HL-60/S4 treated with retinoic acid at 250 ng/mL for 4 days and 3 days (cell line): ENCODE results near the gene ADORA2B.

Experiments used
- in situ Hi-C: fragments of 300-500 bp; cut with MboI; formaldehyde crosslinking; loops from 2 replicates; pipeline ENCODE4 v1.7.0; 2022; ENCODE audit warnings: low sequenced_read_pairs

The ADORA2B gene

DNA sequence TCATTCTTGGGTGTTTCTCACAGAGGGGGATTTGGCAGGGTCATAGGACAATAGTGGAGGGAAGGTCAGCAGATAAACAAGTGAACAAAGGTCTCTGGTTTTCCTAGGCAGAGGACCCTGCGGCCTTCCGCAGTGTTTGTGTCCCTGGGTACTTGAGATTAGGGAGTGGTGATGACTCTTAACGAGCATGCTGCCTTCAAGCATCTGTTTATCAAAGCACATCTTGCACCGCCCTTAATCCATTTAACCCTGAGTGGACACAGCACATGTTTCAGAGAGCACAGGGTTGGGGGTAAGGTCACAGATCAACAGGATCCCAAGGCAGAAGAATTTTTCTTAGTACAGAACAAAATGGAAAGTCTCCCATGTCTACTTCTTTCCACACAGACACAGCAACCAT, 34.1 kb downstream of the ADORA2B start:
- in situ Hi-C loops = loop anchor here (25.0 kb wide), 1 partner anchor 142 kb away; no protein-coding TSS in a partner anchor

DNA sequence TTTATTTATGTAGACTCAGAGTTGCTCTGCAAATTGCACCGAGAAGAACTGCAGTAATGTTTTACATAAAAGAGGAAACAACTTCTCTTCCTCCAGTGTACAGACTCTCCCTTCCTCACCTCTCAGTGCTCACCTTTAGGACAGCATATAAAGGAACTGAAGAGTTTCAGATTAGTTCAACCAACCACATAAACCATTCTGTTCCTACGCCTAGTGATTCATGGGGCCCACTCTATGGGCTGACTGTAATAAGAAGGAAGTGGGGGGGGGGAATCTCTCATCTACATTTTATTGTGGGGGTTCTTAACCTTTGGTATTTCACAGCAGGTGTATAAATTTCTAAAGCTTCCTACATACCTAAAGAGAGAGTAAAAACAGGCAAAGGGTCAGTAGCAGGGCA, 36.3 kb downstream of the ADORA2B start:
- in situ Hi-C loops = loop anchor here (25.0 kb wide), 1 partner anchor 144 kb away; no protein-coding TSS in a partner anchor

DNA sequence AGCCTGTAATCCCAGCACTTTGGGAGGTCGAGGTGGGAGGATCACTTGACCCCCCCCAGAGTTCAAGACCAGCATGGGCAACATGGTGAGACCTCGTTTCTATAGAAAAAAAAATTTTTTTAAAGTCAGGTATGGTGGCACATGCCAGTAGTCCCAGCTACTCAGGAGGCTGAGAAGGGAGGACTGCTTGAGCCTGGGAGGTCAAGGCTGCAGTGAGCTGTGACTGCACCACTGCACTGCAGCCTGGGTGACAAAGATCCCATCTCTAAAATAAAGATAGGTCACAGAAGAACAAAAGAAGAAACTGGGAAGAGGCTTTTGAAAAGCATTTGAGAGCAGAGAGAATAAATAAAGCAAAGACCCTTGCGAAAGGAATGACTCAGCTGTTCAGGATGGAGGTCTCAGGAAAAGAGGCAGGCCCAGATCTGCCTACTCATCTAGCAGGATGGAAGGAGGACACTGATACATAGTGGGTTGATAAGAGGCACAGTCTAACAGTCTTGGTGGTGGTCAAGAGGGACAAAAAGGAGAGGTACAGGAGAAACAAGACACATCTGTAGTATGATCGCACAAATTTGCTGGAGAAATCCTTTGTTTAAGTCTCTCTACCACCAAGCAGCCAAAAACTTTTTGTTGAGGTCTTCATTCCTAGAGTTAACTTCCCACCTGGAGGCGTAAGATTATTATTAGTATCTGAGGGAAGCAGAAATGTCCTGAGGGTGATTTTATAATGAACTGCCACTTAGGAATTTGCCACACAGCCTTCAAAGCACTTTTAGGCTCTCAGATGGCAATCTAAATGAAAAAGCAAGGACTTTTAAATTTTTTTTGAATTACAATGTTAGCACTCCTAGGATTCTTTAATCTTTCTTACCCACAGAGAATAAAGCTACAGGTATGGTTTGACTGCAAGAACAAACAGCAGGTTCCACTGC, 37.0 kb downstream of the ADORA2B start:
- in situ Hi-C loops = loop anchor here (25.0 kb wide), 1 partner anchor 145 kb away; no protein-coding TSS in a partner anchor

DNA sequence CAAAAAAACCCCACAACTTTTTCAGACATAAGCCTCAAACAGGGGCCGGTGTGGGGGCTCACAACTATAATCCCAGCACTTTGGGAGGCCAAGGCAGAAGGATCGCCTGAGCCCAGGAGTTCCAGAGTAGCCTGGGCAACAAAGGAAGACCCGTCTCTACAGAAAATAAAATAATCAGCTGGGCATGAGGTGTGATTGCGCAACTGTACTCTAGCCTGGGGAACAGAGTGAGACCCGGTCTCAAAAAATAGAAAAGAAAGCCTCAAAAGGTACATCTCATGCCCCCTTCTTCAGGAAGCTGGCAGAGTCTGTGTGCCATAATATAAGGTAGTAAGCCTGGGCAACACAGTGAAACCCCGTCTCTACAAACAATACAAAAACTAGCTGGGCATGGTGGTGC, 51.4 kb downstream of the ADORA2B start:
- in situ Hi-C loops = loop anchor here (25.0 kb wide), 1 partner anchor 159 kb away; no protein-coding TSS in a partner anchor

DNA sequence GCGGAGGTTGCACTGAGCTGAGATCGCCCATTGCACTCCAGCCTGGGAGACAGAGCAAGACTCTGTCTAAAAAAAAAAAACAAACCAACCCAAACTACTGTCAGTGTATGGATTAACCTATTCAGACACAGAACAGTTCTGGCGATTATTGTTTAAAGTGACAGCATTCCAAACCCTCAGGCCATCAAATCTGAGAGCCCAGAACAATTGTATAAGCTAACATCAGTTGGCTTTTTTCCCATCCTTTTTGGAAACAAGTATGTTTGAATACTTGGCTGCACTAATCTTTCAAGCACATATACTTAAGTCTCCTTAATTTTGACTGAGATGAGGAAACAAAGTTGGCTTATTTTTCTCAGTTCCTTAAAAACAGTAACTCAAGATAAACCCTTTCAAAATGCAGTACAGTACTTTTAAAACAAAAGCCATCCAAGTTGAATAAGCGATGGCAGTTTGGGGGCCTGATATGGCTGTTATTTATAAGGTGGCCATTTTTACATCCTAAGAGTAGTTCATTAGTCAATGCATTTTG, 53.2 kb downstream of the ADORA2B start:
- in situ Hi-C loops = loop anchor here (25.0 kb wide), 1 partner anchor 161 kb away; no protein-coding TSS in a partner anchor

DNA sequence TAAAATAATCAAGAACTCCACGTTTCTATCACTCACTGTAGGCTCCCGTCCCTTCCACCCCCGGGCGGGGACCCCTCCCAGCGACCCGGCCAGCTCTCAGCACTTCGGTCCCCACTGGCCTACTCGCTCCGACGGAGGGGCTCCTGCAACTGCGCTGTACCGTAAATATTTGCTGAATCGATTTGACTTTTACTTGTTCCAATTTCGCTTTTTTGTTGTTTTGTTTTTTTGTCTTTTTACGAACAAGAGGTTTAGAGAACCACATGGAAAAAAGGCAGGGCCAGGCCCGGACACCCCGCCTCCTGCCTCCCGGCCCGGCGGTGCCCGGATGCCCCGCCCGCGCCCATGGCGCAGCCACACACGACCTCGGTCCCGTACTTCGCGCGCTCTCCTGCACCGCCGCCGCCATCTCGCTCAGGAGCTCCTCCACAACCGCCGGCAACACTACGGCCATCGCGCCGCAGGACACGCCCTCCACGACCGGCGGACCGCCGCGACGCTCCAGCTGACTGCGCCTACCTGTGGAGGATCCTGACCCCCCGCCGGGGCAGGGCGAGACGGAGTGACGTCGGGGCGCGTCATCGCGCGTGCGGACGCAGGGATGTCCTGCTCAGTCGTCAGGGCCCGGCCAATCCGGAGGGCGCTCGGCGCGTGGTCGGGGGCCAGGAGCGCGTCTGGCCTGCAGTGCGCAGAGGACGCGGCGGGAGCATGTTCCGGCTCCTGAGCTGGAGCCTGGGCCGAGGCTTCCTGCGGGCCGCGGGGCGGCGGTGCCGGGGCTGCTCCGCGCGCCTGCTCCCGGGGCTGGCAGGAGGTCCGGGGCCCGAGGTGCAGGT, 54.4 kb downstream of the ADORA2B start, which contains the start of the genes TTC19 and ZSWIM7:
TSS of gene TTC19 (plus strand) at position 684 of the 833 bp plus-strand sequence. CDS start at position 709, 25 bp downstream.
TSS of gene ZSWIM7 (minus strand) at position 564 of the 833 bp plus-strand sequence. CDS start at position 454, 110 bp downstream.
- in situ Hi-C loops = loop anchor here (25.0 kb wide), 1 partner anchor 162 kb away; no protein-coding TSS in a partner anchor

DNA sequence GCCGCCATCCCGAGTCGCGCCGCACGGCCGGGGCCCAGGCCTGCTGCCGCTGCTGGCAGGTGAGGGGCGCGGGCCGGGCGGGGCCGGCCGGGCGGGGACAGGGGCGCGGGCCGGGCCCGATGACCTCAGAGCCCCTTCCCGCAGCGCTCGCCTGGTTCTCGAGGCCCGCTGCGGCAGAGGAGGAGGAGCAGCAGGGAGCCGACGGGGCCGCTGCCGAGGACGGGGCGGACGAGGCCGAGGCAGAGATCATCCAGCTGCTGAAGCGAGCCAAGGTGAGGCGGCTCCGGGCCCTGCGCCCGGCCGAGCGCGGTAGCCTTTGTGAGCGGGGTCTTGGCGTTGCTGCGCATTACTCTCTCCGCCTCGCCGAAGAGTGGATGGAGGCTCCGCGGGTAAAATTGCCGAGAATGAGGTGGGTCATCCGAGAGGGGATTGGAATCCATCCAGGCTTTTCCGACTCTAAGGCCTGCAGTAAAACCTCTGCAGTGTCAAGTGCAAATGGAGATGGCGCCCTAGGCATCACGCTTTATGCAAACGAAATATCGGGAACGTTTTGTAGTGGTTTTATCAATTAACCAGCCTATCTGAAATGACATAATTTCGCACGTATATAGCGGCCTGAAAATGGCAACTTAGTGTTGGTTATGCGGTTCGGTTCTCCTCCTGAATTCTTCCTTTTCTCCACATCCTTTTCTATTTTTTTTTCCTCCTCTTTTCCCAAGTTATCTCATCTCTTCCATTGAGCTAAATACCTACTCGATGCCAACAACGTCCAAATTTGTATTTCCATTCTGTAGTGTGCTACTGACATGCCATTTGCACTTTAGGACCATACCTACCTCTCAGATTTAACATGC, 55.3 kb downstream of the ADORA2B start:
- in situ Hi-C loops = loop anchor here (25.0 kb wide), 1 partner anchor 163 kb away; no protein-coding TSS in a partner anchor

DNA sequence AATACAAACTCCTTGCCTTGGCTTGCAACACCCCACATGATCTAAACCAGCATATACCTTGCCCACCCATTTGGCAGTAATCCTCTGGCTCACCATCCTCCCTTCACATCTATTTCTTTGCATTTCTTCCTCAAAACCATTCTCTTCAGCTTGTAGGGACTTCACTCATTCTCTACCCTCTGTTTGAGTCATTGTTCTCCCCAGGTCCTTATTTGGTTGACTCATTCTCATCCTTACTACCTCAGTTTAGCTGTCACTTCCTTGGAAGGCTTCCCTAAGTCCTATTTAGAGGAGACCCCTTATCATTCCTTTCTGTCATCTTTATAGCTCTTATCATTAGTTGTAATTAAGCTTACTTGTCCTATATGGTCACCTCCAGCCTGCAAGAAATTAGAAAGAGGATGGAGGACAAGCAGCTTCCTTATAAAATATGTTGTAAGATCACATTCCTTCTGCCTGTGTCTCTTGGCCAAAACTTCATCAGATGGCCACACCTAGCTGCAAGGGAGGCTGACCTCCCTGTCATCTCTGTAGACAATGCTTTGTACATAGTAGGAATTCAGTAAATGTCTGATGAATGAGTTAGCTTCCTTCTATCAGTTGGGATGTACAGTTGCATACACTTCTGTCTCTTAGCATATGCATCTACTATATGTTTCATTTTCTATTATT, 56.4 kb downstream of the ADORA2B start:
- in situ Hi-C loops = no loop called here

DNA sequence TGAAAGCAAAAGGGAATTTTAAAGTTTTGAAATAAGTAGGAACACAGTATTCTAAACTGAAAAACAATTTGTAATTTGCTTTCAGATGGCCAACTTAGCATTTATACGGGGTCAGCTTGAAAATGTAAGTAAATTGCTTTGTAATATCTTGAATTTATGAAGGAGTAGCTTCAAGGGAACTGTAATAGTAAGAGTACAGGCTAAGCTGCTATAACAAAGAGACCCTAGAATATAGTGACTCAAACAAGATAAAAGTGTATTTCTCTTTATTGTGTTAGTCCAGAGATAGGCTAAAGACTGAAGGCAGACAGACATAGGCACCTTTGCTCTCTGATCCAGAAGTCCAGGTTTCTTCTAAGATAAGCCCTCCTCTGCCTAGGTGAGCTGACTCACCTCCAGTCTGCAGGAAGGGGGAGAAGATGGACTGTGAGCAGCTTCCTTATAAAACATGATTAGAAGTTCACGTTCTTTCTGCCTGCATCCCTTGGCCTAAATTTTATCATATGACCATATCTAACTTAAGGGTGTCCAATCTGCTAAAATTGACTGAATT, 57.9 kb downstream of the ADORA2B start:
- in situ Hi-C loops = no loop called here

DNA sequence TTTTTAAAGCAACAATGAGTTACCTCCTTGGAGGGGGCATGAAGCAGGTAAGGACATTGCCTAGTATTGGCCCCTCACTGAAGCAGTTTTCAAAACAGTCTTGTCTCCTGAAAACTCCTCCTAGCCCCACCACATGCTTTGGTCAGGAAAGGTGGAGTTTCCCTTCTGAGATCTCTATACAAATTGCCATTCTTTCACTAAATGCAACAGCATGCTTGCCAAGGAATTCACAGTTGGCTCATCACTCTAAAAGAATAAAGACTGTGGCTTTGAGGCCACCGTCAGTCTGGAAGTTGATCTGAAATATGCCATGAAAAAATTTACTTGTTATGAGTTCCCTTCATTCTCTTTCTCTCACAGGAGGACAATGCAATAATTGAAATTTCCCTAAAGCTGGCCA, 58.9 kb downstream of the ADORA2B start:
- in situ Hi-C loops = no loop called here

DNA sequence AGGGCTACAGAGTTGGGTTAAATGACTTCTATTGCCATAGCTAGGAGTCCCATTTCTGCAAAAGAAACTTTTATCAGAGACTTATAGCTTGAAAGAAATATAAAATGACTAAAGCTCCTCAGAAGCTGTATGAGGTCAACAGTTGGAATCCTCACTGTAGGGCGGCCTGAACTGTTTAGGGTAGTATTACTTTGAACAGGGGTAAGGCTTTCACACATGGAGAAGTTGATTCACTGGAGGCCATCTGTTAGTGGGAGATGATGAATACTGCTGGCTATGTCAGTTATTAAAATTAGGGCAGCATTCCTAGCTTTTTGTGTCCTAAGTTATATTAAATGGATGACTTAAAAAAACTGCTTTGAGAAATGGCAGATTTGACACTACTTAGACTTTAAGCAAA, 60.7 kb downstream of the ADORA2B start:
- in situ Hi-C loops = no loop called here

DNA sequence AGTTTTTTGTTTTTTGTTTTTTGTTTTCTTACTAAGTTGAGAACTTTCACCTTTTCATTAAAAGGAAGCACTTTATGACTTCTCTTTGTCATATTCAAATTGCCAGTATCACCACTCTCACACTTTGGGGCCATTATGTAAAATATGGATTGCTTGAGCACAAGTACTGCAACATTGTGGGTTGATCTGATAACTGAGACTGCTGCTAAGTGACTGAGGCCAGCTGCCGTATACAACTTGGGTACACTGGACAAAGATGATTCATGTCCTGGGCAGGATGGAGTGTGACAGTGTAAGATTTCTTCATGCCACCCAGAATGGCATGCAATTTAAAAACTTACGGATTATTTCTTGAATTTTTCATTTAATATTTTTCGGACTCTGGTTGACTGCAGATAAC, 62.5 kb downstream of the ADORA2B start:
- in situ Hi-C loops = no loop called here

DNA sequence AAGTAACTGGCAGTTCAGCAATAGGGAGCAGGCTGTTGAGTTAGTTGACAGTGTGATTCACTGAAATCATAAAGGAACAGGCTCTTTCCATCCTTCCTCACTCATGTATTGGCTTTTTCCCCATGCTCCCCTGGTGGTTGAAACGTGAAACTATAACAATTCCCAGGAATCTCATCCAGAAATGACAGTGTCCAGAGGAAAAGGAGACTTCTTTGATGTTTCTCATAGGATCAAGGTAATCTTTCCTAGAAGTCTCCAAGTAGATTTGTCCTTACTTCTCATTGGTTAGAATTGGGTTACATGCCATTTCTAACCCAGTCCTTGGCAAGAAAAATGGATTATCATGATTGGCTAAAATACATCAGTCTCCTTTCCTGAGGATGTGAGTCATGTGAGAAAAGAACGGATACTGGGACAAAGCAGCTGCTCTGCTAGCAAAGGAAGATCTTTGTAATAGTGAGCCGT, 69.0 kb downstream of the ADORA2B start:
- in situ Hi-C loops = no loop called here

DNA sequence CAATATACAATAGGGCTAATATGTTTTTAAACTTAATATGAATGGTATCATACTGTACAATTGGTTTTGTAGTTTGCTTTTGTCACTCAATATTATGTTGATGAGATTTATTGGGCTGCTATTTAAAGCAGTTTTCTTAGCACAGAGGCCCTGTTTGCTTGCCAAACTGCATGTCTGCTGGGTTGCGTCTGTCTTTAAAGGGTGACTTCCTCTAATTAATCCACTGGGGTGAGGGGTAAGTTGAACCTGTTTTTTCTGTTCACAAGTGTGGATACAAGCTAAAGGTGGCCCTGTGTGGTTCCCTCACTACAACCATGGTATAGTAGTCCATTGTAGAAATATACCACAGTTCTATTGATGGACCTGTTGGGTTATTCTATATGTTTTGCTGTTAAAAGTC, 74.4 kb downstream of the ADORA2B start:
- in situ Hi-C loops = no loop called here

DNA sequence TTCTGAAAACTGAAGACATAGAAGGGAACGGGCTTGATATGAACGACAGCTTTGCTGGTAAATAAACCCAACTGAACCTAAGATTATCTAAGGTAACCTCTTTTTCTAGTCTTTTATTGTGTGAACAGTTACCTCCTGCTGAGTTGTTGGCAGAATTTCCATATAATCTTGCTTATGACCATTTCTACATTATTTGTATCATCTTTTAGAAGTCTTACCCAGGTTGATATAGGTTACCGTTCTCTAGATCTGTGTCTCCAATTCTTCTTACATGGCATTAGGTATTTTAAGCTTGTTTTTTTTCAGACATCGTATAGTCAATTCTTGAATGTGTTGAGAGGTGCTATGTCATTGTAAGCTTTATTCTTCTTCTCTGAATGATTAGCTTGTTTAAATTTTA, 79.0 kb downstream of the ADORA2B start:
- in situ Hi-C loops = no loop called here

DNA sequence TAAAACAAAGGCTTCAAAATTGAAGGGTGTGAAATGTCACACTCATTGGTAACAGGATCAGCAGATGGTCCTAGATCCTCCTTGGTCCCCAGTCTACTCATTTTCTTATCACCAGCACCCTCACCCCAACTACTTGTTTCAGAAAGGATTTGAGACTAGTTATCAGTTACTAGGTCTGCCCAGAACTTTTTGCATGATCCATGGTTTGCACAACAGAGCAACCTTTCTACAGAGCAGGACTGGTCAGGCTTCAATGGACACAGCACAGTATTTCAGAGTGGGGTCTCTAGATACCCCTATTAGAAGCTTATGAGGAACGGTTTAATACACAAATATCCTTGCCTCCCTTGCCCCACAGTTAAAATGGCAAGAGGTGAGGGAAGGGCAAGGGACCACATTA, 80.3 kb downstream of the ADORA2B start:
- in situ Hi-C loops = no loop called here
